Activated CD4-positive, CD25-positive, alpha-beta regulatory T cell treated with anti-CD3 and anti-CD28 coated beads, Interleukin-2, amount 50 U/mL, for 72 hours (primary cell): ENCODE measurements around the gene SND1.

Experiments
- DNase-seq: peaks from one replicate; pipeline ENCODE4 v3.0.0; 2021

The SND1 gene

GRCh38 chr7:128129224-128129864 is 477.4 kb downstream of the SND1 start:
- DNase-seq, result no peak

GRCh38 chr7:128131115-128131514 is 479.1 kb downstream of the SND1 start:
- no peak for DNase-seq

- DNase-seq, result no peak
Observed at GRCh38 chr7:128131731-128132130, 479.7 kb downstream of the SND1 start.

GRCh38 chr7:128132426-128133069 is 480.6 kb downstream of the SND1 start:
- DNase-seq, result no peak

- no peak for DNase-seq
Observed at GRCh38 chr7:128135159-128135514, 483.1 kb downstream of the SND1 start.

GRCh38 chr7:128135515-128136214 is 483.7 kb downstream of the SND1 start:
- DNase-seq, result peak; percentile 67

GRCh38 chr7:128136215-128136597 is 484.2 kb downstream of the SND1 start:
- DNase-seq, result no peak

- DNase-seq, result no peak
Observed at GRCh38 chr7:128137181-128137580, 485.2 kb downstream of the SND1 start.

GRCh38 chr7:128139406-128139805 is 487.4 kb downstream of the SND1 start:
- DNase-seq, result no peak

GRCh38 chr7:128141683-128142195 is 489.7 kb downstream of the SND1 start:
- DNase-seq, result no peak
